PFSK-1 (cell line): ENCODE results near the gene NMNAT1.

Experiments
- FOXP2 ChIP-seq: optimal IDR thresholded peaks from 2 replicates; pipeline ENCODE3; 2011; ENCODE audit warnings: borderline replicate concordance, control low read depth, inconsistent platforms; ENCODE audit not compliant: insufficient read depth; ENCODE audit errors: extremely low read length, extremely low read depth
- POLR2AphosphoS5 ChIP-seq: IDR thresholded peaks from 2 replicates; pipeline ENCODE4 v1.6.1; 2012; ENCODE audit warnings: low read depth, mild to moderate bottlenecking, control low read depth, low read length, moderate library complexity
- REST ChIP-seq, 2 experiments: IDR thresholded peaks; 2 replicates each; pipeline versions ENCODE4 v1.6.1 to v1.8.0; 2011 to 2012; ENCODE audit warnings: low read depth in 2 of 2, low read length in 2 of 2, control low read depth in 1 of 2, inconsistent platforms in 1 of 2, mild to moderate bottlenecking in 1 of 2, moderate library complexity in 1 of 2; ENCODE audit not compliant: insufficient read depth in 1 of 2
- SIN3A ChIP-seq: IDR thresholded peaks from 2 replicates; pipeline ENCODE4 v1.6.1; 2012; ENCODE audit warnings: mild to moderate bottlenecking, low read length, moderate library complexity, borderline replicate concordance; ENCODE audit not compliant: insufficient read depth
- TAF1 ChIP-seq: IDR thresholded peaks from 2 replicates; pipeline ENCODE4 v1.6.1; 2012; ENCODE audit warnings: low read length, control low read depth, borderline replicate concordance; ENCODE audit not compliant: insufficient read depth

DNA sequence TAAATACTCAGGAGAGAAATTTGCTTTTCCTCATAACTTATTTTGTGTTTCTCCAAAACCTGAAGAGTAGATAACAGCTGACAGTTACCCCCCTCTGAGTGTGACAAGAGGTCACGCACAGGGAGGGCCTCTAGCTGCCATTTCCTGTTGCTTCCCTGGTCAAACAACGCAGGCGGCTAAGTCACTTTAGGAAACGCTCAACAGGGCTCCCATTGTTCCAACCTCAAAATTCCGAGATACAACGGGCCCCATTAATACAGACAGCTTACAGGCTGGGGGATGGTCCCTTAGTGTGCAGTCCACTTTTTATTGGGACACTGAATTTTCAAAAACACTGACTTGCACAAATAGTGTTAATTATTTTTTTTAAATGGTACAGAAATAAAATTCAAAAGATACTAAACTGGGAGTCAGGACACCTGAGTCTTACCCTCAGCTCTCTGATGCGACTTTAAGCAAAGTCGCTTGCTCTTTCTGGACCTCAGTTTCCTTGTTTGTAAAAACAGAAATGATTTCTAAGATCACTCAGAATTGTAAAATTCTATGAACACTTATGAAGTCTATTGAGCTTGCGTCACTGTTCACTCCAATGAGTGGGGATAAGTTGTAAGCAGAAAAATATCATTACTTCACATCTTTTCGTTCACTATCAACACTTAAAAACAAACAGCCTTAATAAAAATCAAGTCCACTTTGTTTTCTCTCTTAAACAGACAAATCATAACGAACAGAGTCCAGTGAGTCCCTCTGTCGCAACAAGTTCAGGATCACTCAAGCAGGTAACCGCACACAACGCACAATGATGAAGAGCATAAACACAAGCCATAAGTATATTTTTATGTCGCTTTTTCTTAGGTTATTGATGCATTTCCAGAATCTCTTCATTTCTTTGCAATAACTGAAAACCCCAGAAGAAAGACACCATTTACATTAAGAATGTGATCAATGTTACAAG is 13.6 kb upstream of the NMNAT1 start:
- TF ChIP-seq REST (IDR thresholded peaks at IDR 0.05; ENCODE audit: insufficient read depth in 1 of 2, low read depth in 2 of 2, low read length in 2 of 2) (no peak), POLR2AphosphoS5 (no peak), TAF1 (no peak), FOXP2 (no peak), SIN3A (no peak)
